NCI-H2196 (cell line): Measurements from ENCODE around the gene JARID2.

Experiments
- DNase-seq: peaks from one replicate; lab custom pipeline; 2025; ENCODE audit not compliant: unreplicated experiment; lab: John Stamatoyannopoulos, UW

JARID2 gene

GRCh38 chr6:15352220-15352619, 106.4 kb downstream of the JARID2 start:
- no peak for DNase-seq

GRCh38 chr6:15352845-15353244, 107.0 kb downstream of the JARID2 start:
- DNase-seq: no peak

- DNase-seq: no peak
These were observed 109.8 kb downstream of the JARID2 start for GRCh38 chr6:15355683-15356099.

GRCh38 chr6:15356179-15356578, 110.3 kb downstream of the JARID2 start:
- no peak for DNase-seq

- no peak for DNase-seq
These were observed 111.1 kb downstream of the JARID2 start for GRCh38 chr6:15356937-15357336.

GRCh38 chr6:15357782-15358181, 111.9 kb downstream of the JARID2 start:
- DNase-seq: no peak

- no peak for DNase-seq
These were observed 112.9 kb downstream of the JARID2 start for GRCh38 chr6:15358579-15359327.

GRCh38 chr6:15359335-15359862, 113.5 kb downstream of the JARID2 start:
- no peak for DNase-seq

GRCh38 chr6:15360300-15360699, 114.4 kb downstream of the JARID2 start:
- DNase-seq: no peak

GRCh38 chr6:15361197-15361596, 115.3 kb downstream of the JARID2 start:
- DNase-seq: no peak

- DNase-seq: peak; percentile 18
These were observed 116.6 kb downstream of the JARID2 start for GRCh38 chr6:15362274-15363160.

GRCh38 chr6:15363164-15363522, 117.3 kb downstream of the JARID2 start:
- DNase-seq: no peak

- no peak for DNase-seq
These were observed 117.9 kb downstream of the JARID2 start for GRCh38 chr6:15363523-15364400.

- no peak for DNase-seq
These were observed 118.7 kb downstream of the JARID2 start for GRCh38 chr6:15364401-15365037.

- DNase-seq: peak; percentile 83
These were observed 119.4 kb downstream of the JARID2 start for GRCh38 chr6:15365273-15365687.

GRCh38 chr6:15366003-15366535, 120.2 kb downstream of the JARID2 start:
- no peak for DNase-seq

- no peak for DNase-seq
These were observed 121.0 kb downstream of the JARID2 start for GRCh38 chr6:15366879-15367278.

GRCh38 chr6:15368186-15368585, 122.3 kb downstream of the JARID2 start:
- no peak for DNase-seq

- DNase-seq: no peak
These were observed 123.0 kb downstream of the JARID2 start for GRCh38 chr6:15368873-15369272.

- no peak for DNase-seq
These were observed 124.0 kb downstream of the JARID2 start for GRCh38 chr6:15369838-15370237.
